ENCODE measurements around the gene RNLS.

RNLS gene

GRCh38 chr10:88553116-88553752, 29.9 kb downstream of the RNLS start:
- TF ChIP-seq CTCF (IDR thresholded peaks at IDR 0.05; ENCODE audit: low read length), result peak; percentile 70
- TF ChIP-seq EZH2 (IDR thresholded peaks at IDR 0.05; ENCODE audit: borderline replicate concordance, low read length), result no peak
- no peak overlapping the region for H3K4me2 ChIP-seq (ENCODE audit: low read length)
- H3K9ac ChIP-seq (ENCODE audit: low read length), result no peak overlapping the region
- H3K9me3 ChIP-seq (ENCODE audit: low read length), result no peaks in the 10 kb centered on the region
- no peaks in the 10 kb centered on the region for H4K20me1 ChIP-seq (ENCODE audit: insufficient read depth, low read length)
- no peaks in the 10 kb centered on the region for H3F3A ChIP-seq (ENCODE audit: insufficient read depth, low read length)
- H3K36me3 ChIP-seq (ENCODE audit: insufficient read depth, low read length), result no peaks in the 10 kb centered on the region
- no peaks in the 10 kb centered on the region for H3K9me2 ChIP-seq (ENCODE audit: low read depth, low read length)
- no peaks in the 10 kb centered on the region for H3K27me3 ChIP-seq (ENCODE audit: insufficient read depth, low read length)
- no peaks in the 10 kb centered on the region for H3K4me1 ChIP-seq (ENCODE audit: insufficient read depth, low read length, severe bottlenecking)
- no peak overlapping the region for H3K4me3 ChIP-seq (ENCODE audit: low read depth, low read length, poor library complexity, severe bottlenecking)
- no peak overlapping the region for H3K27ac ChIP-seq (ENCODE audit: low read depth, low read length, poor library complexity, severe bottlenecking)
- no peak overlapping the region for H2AFZ ChIP-seq (ENCODE audit: low read length)
- H3K79me2 ChIP-seq (ENCODE audit: insufficient read depth, low read length), result no peaks in the 10 kb centered on the region

GRCh38 chr10:88551246-88551645, 31.9 kb downstream of the RNLS start:
- H3K36me3 ChIP-seq (ENCODE audit: insufficient read depth, low read length), result no peaks in the 10 kb centered on the region
- H2AFZ ChIP-seq (ENCODE audit: low read length), result no peak overlapping the region
- no peaks in the 10 kb centered on the region for H4K20me1 ChIP-seq (ENCODE audit: insufficient read depth, low read length)
- no peak overlapping the region for H3K9ac ChIP-seq (ENCODE audit: low read length)
- H3F3A ChIP-seq (ENCODE audit: insufficient read depth, low read length), result no peaks in the 10 kb centered on the region
- H3K9me2 ChIP-seq (ENCODE audit: low read depth, low read length), result no peaks in the 10 kb centered on the region
- TF ChIP-seq EZH2 (IDR thresholded peaks at IDR 0.05; ENCODE audit: borderline replicate concordance, low read length) (no peak), CTCF (IDR thresholded peaks at IDR 0.05; ENCODE audit: low read length) (no peak)
- H3K4me2 ChIP-seq (ENCODE audit: low read length), result no peak overlapping the region
- no peak overlapping the region for H3K4me3 ChIP-seq (ENCODE audit: low read depth, low read length, poor library complexity, severe bottlenecking)
- no peak overlapping the region for H3K27ac ChIP-seq (ENCODE audit: low read depth, low read length, poor library complexity, severe bottlenecking)
- H3K4me1 ChIP-seq (ENCODE audit: insufficient read depth, low read length, severe bottlenecking), result no peaks in the 10 kb centered on the region
- no peaks in the 10 kb centered on the region for H3K79me2 ChIP-seq (ENCODE audit: insufficient read depth, low read length)
- H3K27me3 ChIP-seq (ENCODE audit: insufficient read depth, low read length), result no peaks in the 10 kb centered on the region
- H3K9me3 ChIP-seq (ENCODE audit: low read length), result no peaks in the 10 kb centered on the region

- H3K79me2 ChIP-seq (ENCODE audit: insufficient read depth, low read length), result no peaks in the 10 kb centered on the region
- no peak overlapping the region for H3K4me3 ChIP-seq (ENCODE audit: low read depth, low read length, poor library complexity, severe bottlenecking)
- H3K4me2 ChIP-seq (ENCODE audit: low read length), result no peak overlapping the region
- H4K20me1 ChIP-seq (ENCODE audit: insufficient read depth, low read length), result no peaks in the 10 kb centered on the region
- no peaks in the 10 kb centered on the region for H3K36me3 ChIP-seq (ENCODE audit: insufficient read depth, low read length)
- no peaks in the 10 kb centered on the region for H3F3A ChIP-seq (ENCODE audit: insufficient read depth, low read length)
- TF ChIP-seq CTCF (IDR thresholded peaks at IDR 0.05; ENCODE audit: low read length) (no peak), EZH2 (IDR thresholded peaks at IDR 0.05; ENCODE audit: borderline replicate concordance, low read length) (no peak)
- H2AFZ ChIP-seq (ENCODE audit: low read length), result no peak overlapping the region
- H3K9me2 ChIP-seq (ENCODE audit: low read depth, low read length), result no peaks in the 10 kb centered on the region
- no peak overlapping the region for H3K9ac ChIP-seq (ENCODE audit: low read length)
- H3K4me1 ChIP-seq (ENCODE audit: insufficient read depth, low read length, severe bottlenecking), result no peaks in the 10 kb centered on the region
- H3K27me3 ChIP-seq (ENCODE audit: insufficient read depth, low read length), result no peaks in the 10 kb centered on the region
- H3K27ac ChIP-seq (ENCODE audit: low read depth, low read length, poor library complexity, severe bottlenecking), result no peak overlapping the region
- H3K9me3 ChIP-seq (ENCODE audit: low read length), result no peaks in the 10 kb centered on the region
Observed at GRCh38 chr10:88546497-88546896, 36.6 kb downstream of the RNLS start.

All from OCI-LY1 (cell line).